ENCODE data around the gene BAAT. TPM values are rescaled to one million over a fixed set of nuclear protein-coding genes. Genes with fewer than 3 reads are reported as not detected.

Gene BAAT
- total RNA-seq, 1 donor from 2014 or later: not detected

GRCh38 chr9:101427957-101428655 lies 43.3 kb upstream of the BAAT start:
- no peak for DNase-seq (ENCODE audit: low read depth)
- Histone ChIP-seq H3K4me3 (ENCODE audit: low read depth, low read length) (no peak overlapping the region), H3K27me3 (ENCODE audit: control insufficient read depth, insufficient read depth, low read length) (no peaks in the 10 kb centered on the region), H3K36me3 (ENCODE audit: control insufficient read depth, insufficient read depth, low read length) (no peaks in the 10 kb centered on the region)
- no peak for TF ChIP-seq CTCF (IDR thresholded peaks at IDR 0.05; ENCODE audit: insufficient read depth, low read length, poor library complexity, severe bottlenecking)

- no peak for TF ChIP-seq CTCF (IDR thresholded peaks at IDR 0.05; ENCODE audit: insufficient read depth, low read length, poor library complexity, severe bottlenecking)
- DNase-seq (ENCODE audit: low read depth): no peak
- Histone ChIP-seq H3K4me3 (ENCODE audit: low read depth, low read length) (no peak overlapping the region), H3K36me3 (ENCODE audit: control insufficient read depth, insufficient read depth, low read length) (no peaks in the 10 kb centered on the region), H3K27me3 (ENCODE audit: control insufficient read depth, insufficient read depth, low read length) (no peaks in the 10 kb centered on the region)
Observed at GRCh38 chr9:101427358-101427757, 42.6 kb upstream of the BAAT start.

GRCh38 chr9:101421653-101422065 lies 36.9 kb upstream of the BAAT start:
- no peaks in the 10 kb centered on the region for H3K36me3 ChIP-seq (ENCODE audit: control insufficient read depth, insufficient read depth, low read length)
- DNase-seq (ENCODE audit: low read depth): no peak
- no peak for TF ChIP-seq CTCF (IDR thresholded peaks at IDR 0.05; ENCODE audit: insufficient read depth, low read length, poor library complexity, severe bottlenecking)
- H3K4me3 ChIP-seq (ENCODE audit: low read depth, low read length): no peak overlapping the region
- H3K27me3 ChIP-seq (ENCODE audit: control insufficient read depth, insufficient read depth, low read length): no peaks in the 10 kb centered on the region

- no peak for TF ChIP-seq CTCF (IDR thresholded peaks at IDR 0.05; ENCODE audit: insufficient read depth, low read length, poor library complexity, severe bottlenecking)
- Histone ChIP-seq H3K36me3 (ENCODE audit: control insufficient read depth, insufficient read depth, low read length) (no peaks in the 10 kb centered on the region), H3K4me3 (ENCODE audit: low read depth, low read length) (no peak overlapping the region), H3K27me3 (ENCODE audit: control insufficient read depth, insufficient read depth, low read length) (no peaks in the 10 kb centered on the region)
- DNase-seq (ENCODE audit: low read depth): no peak
Observed at GRCh38 chr9:101419863-101420262, 35.1 kb upstream of the BAAT start.

- Histone ChIP-seq H3K27me3 (ENCODE audit: control insufficient read depth, insufficient read depth, low read length) (no peaks in the 10 kb centered on the region), H3K4me3 (ENCODE audit: low read depth, low read length) (no peak overlapping the region), H3K36me3 (ENCODE audit: control insufficient read depth, insufficient read depth, low read length) (no peaks in the 10 kb centered on the region)
- no peak for DNase-seq (ENCODE audit: low read depth)
- TF ChIP-seq CTCF (IDR thresholded peaks at IDR 0.05; ENCODE audit: insufficient read depth, low read length, poor library complexity, severe bottlenecking): no peak
Observed at GRCh38 chr9:101418518-101419430, 34.0 kb upstream of the BAAT start.
